DND-41 (cell line): ENCODE data around the gene LCAT.

ENCODE experiments used
- ATAC-seq: fragments of 200-7000 bp; cut with Tn5 transposase; 3 replicates; pipeline ENCODE4 v1.9.1; 2021; ENCODE audit warnings: low read depth; ENCODE audit not compliant: insufficient read depth
- DNase-seq: peaks from one replicate; pipeline ENCODE4 v3.0.0-alpha.2; 2020
- H2AFZ ChIP-seq: 2 replicates; pipeline ENCODE4 v1.6.0; 2012; ENCODE audit warnings: low read depth, low read length
- H3K27ac ChIP-seq: 2 replicates; pipeline ENCODE4 v1.5.1; 2012; ENCODE audit warnings: low read length, inconsistent platforms
- H3K27me3 ChIP-seq: fragments of 200-600 bp; sonication (generic); 2 replicates; pipeline ENCODE4 v1.6.0; 2012; ENCODE audit warnings: low read length, mild to moderate bottlenecking, inconsistent platforms; ENCODE audit not compliant: insufficient read depth, poor library complexity
- H3K36me3 ChIP-seq: 2 replicates; pipeline ENCODE4 v1.5.1; 2012; ENCODE audit warnings: low read length, inconsistent platforms; ENCODE audit not compliant: insufficient read depth
- H3K4me1 ChIP-seq: 2 replicates; pipeline ENCODE4 v1.5.1; 2012; ENCODE audit warnings: mild to moderate bottlenecking, low read length; ENCODE audit not compliant: insufficient read depth
- H3K4me2 ChIP-seq: 2 replicates; pipeline ENCODE4 v1.6.0; 2012; ENCODE audit warnings: mild to moderate bottlenecking, moderate library complexity, low read length, inconsistent platforms; ENCODE audit not compliant: insufficient read depth
- H3K4me3 ChIP-seq, 2 experiments: fragments of 200-600 bp in 1 of 2; shearing (Covaris generic) in 1 of 2; 2 replicates each; pipeline ENCODE4 v1.5.1; 2012 to 2016; ENCODE audit warnings: inconsistent platforms in 2 of 2, low read length in 2 of 2, mild to moderate bottlenecking in 2 of 2, low read depth in 1 of 2, moderate library complexity in 1 of 2
- H3K79me2 ChIP-seq: 2 replicates; pipeline ENCODE4 v1.6.0; 2012; ENCODE audit warnings: low read length, inconsistent platforms; ENCODE audit not compliant: insufficient read depth
- H3K9ac ChIP-seq: 2 replicates; pipeline ENCODE4 v1.6.0; 2012; ENCODE audit warnings: low read depth, mild to moderate bottlenecking, inconsistent platforms, low read length, moderate library complexity
- H3K9me3 ChIP-seq: 2 replicates; pipeline ENCODE4 v1.5.1; 2012; ENCODE audit warnings: low read length, moderate library complexity, mild to moderate bottlenecking, inconsistent platforms; ENCODE audit not compliant: insufficient read depth, severe bottlenecking
- H4K20me1 ChIP-seq: 2 replicates; pipeline ENCODE4 v1.6.0; 2012; ENCODE audit warnings: low read length; ENCODE audit not compliant: insufficient read depth
- EZH2 ChIP-seq: IDR thresholded peaks from 3 replicates; pipeline ENCODE4 v1.6.1; 2012; ENCODE audit warnings: borderline replicate concordance, low read depth, mild to moderate bottlenecking, moderate library complexity, low read length, inconsistent platforms; ENCODE audit not compliant: severe bottlenecking
- TF ChIP-seq, protein P1 (sequence below): IDR thresholded peaks from 2 replicates; pipeline ENCODE4 v1.5.1; 2012; ENCODE audit warnings: borderline replicate concordance, low read length, moderate library complexity, mild to moderate bottlenecking; ENCODE audit not compliant: poor library complexity, severe bottlenecking; ENCODE audit errors: extremely low read depth

The LCAT gene

GRCh38 chr16:67962135-67962534 lies 18.2 kb upstream of the LCAT start:
- Histone ChIP-seq H3K4me1 (peaks cover 10% of the 10 kb centered on the region), H3K4me2 (no peak overlapping the region), H2AFZ (no peak overlapping the region), H3K27me3 (no peaks in the 10 kb centered on the region), H3K36me3 (peaks cover 53% of the 10 kb centered on the region), H4K20me1 (peaks cover 15% of the 10 kb centered on the region), H3K9ac (no peak overlapping the region), H3K9me3 (no peaks in the 10 kb centered on the region), H3K4me3 (no peak overlapping the region), H3K27ac (no peak overlapping the region), H3K79me2 (peaks cover 5% of the 10 kb centered on the region; the same call in 1 of the 2 replicates)
- ATAC-seq (no peak), DNase-seq (no peak)
- TF ChIP-seq, protein P1, sequence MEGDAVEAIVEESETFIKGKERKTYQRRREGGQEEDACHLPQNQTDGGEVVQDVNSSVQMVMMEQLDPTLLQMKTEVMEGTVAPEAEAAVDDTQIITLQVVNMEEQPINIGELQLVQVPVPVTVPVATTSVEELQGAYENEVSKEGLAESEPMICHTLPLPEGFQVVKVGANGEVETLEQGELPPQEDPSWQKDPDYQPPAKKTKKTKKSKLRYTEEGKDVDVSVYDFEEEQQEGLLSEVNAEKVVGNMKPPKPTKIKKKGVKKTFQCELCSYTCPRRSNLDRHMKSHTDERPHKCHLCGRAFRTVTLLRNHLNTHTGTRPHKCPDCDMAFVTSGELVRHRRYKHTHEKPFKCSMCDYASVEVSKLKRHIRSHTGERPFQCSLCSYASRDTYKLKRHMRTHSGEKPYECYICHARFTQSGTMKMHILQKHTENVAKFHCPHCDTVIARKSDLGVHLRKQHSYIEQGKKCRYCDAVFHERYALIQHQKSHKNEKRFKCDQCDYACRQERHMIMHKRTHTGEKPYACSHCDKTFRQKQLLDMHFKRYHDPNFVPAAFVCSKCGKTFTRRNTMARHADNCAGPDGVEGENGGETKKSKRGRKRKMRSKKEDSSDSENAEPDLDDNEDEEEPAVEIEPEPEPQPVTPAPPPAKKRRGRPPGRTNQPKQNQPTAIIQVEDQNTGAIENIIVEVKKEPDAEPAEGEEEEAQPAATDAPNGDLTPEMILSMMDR: no peak
- TF ChIP-seq EZH2: no peak

DNA sequence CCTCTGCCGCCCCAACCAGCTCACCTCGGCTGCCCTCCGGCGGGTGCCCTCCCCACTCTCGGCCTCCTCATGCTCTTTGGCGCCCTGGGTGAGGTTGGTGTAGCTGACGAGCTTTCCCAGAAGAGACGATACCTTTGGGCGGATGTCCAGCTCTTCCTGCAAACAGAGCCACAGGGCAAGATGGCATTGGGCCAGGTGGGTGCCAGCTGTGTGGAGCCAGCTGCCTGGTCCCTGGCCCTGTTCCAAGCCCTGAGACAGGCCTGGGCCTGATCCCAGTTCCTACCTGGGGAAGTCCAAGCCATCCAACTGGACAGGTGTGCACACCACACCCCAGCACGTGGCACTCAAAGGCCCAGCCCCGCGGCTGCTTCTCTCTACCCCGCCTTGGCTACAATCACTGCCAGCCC lies 17.6 kb upstream of the LCAT start:
- Histone ChIP-seq H3K79me2 (no peaks in the 10 kb centered on the region), H3K36me3 (peaks cover 53% of the 10 kb centered on the region), H3K27ac (no peak overlapping the region), H3K27me3 (no peaks in the 10 kb centered on the region), H3K9me3 (no peaks in the 10 kb centered on the region), H2AFZ (no peak overlapping the region), H3K4me3 (no peak overlapping the region), H4K20me1 (peaks cover 9% of the 10 kb centered on the region; the same call in 1 of the 2 replicates), H3K4me1 (peaks cover 5% of the 10 kb centered on the region), H3K9ac (no peak overlapping the region), H3K4me2 (no peak overlapping the region)
- TF ChIP-seq, protein P1: no peak
- no peak for TF ChIP-seq EZH2
- DNase-seq (no peak), ATAC-seq (no peak)

DNA sequence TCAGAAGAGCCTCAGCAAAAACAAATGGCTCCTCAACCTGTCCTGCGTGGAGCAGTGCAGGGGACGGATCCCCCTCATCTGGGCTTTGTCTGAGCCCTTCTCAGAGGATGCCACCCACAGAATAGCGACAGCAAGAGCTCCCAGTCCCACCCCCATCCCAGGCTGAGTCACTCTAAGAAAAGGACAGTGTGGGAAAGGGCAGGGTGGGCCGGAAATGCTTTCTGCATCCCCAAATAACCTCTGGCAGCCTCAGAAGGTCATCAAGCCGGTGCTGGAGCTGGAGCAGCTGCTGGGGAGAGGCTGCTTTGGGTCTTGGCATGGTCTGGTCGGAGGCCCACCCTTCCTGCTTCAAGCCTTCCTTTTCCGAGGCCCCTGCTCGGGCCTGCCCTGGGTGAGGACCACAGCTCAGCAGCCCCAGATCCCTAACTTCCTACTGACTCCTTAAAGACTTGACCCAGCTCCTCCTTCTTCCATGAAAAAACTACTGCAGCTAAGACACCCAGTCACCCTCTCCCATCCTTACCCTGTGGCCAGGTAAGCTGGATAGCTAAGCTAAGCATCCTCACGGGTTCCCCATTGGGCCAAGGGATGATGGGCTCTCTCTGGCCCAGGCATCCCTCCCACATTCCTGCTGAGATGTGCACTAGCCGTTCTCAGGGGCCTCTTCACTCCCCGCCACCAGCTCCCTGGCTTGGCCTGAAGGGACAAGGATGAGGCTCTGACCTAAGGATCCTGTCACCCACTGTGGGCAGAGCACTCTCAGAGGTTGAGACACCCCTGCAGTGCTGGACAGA lies 15.8 kb upstream of the LCAT start:
- no peak for TF ChIP-seq EZH2
- TF ChIP-seq, protein P1: no peak
- no peaks in the 10 kb centered on the region for H3K79me2 ChIP-seq
- H3K36me3 ChIP-seq: peaks cover 56% of the 10 kb centered on the region
- no peak overlapping the region for H3K27ac ChIP-seq
- H3K4me1 ChIP-seq: no peaks in the 10 kb centered on the region
- no peak overlapping the region for H3K4me2 ChIP-seq
- ATAC-seq (no peak), DNase-seq (no peak)
- no peak overlapping the region for H3K9ac ChIP-seq
- no peaks in the 10 kb centered on the region for H4K20me1 ChIP-seq
- H3K9me3 ChIP-seq: no peaks in the 10 kb centered on the region
- no peak overlapping the region for H2AFZ ChIP-seq
- H3K27me3 ChIP-seq: no peaks in the 10 kb centered on the region
- no peak overlapping the region for H3K4me3 ChIP-seq
